A673 (cell line): ENCODE measurements around the gene MGLL. TPM values are rescaled to one million over a fixed set of nuclear protein-coding genes. Genes with fewer than 3 reads are reported as not detected.

Experiments
- BruUV-seq: library from RNA; stranded (reverse); fragments of 400-500 nt; replicated peaks from 2 replicates; lab custom pipeline; 2021; lab: Mats Ljungman, UMichigan
- CTCF ChIA-PET: fragments of 300-600 bp; sonication (Branson Sonifier 250); formaldehyde crosslinking; loops from one replicate; lab custom pipeline; 2022; ENCODE audit warnings: antibody characterized with exemption; lab: Charles Lee
- POLR2A ChIA-PET: fragments of 300-600 bp; sonication (Branson Sonifier 250); formaldehyde crosslinking; loops from one replicate; lab custom pipeline; 2022; ENCODE audit warnings: antibody characterized with exemption; ENCODE audit not compliant: low non-redundant PET; lab: Charles Lee
- DNase-seq: peaks from one replicate; pipeline ENCODE4 v3.0.0-alpha.2; 2015; ENCODE audit warnings: low spot score
- H3K27ac ChIP-seq: fragments of 200-600 bp; sonication (generic); 2 replicates; pipeline ENCODE4 v1.5.1; 2016; ENCODE audit warnings: mixed run types, low read depth, mild to moderate bottlenecking, mixed read lengths, antibody characterized with exemption, low read length; ENCODE audit not compliant: poor library complexity, severe bottlenecking
- H3K27me3 ChIP-seq: fragments of 200-600 bp; sonication (generic); replicated peaks from 2 replicates; pipeline ENCODE4 v1.6.1; 2017; ENCODE audit warnings: mixed run types, low read depth, mild to moderate bottlenecking, mixed read lengths, antibody characterized with exemption, low read length; ENCODE audit not compliant: insufficient read depth, poor library complexity
- H3K36me3 ChIP-seq: fragments of 200-600 bp; sonication (generic); 2 replicates; pipeline ENCODE4 v1.6.1; 2016; ENCODE audit warnings: mixed run types, mild to moderate bottlenecking, mixed read lengths, antibody characterized with exemption, low read length; ENCODE audit not compliant: insufficient read depth, poor library complexity, severe bottlenecking
- H3K4me1 ChIP-seq: fragments of 200-600 bp; sonication (generic); 2 replicates; pipeline ENCODE4 v1.6.1; 2017; ENCODE audit warnings: mixed run types, mild to moderate bottlenecking, mixed read lengths, antibody characterized with exemption, low read length; ENCODE audit not compliant: insufficient read depth, poor library complexity, severe bottlenecking
- H3K4me3 ChIP-seq: fragments of 200-600 bp; sonication (generic); 2 replicates; pipeline ENCODE4 v1.5.1; 2016; ENCODE audit warnings: low read depth, mixed run types, mild to moderate bottlenecking, mixed read lengths, low read length; ENCODE audit not compliant: poor library complexity, severe bottlenecking
- H3K9me3 ChIP-seq: fragments of 200-600 bp; sonication (generic); 2 replicates; pipeline ENCODE4 v1.6.1; 2016; ENCODE audit warnings: mixed run types, low read depth, mild to moderate bottlenecking, mixed read lengths, antibody characterized with exemption, low read length; ENCODE audit not compliant: poor library complexity, severe bottlenecking
- CTCF ChIP-seq: fragments of 300-800, 200-600 bp; sonication (generic); conservative IDR thresholded peaks from 2 replicates; pipeline ENCODE4 v1.5.1; 2017; ENCODE audit warnings: low read depth, mild to moderate bottlenecking, antibody characterized with exemption, low read length, moderate library complexity, mixed read lengths
- EZH2 ChIP-seq: fragments of 200-600 bp; sonication (generic); IDR thresholded peaks from 2 replicates; pipeline ENCODE4 v1.6.1; 2017; ENCODE audit warnings: borderline replicate concordance, low read depth, mild to moderate bottlenecking, mixed read lengths, antibody characterized with exemption, low read length; ENCODE audit not compliant: poor library complexity, severe bottlenecking
- intact Hi-C: fragments of 100-400 bp; cut with micrococcal nuclease; formaldehyde crosslinking; loops from one replicate; pipeline ENCODE4 v1.10.0; 2022; ENCODE audit not compliant: unreplicated experiment
- total RNA-seq: library from RNA; stranded (reverse); gene quantifications from 2 replicates; pipeline ENCODE4 v1.2.3, GENCODE V29; 2021

The MGLL gene
- total RNA-seq, 1 experiment from 2014 or later, result 0.39 TPM

DNA sequence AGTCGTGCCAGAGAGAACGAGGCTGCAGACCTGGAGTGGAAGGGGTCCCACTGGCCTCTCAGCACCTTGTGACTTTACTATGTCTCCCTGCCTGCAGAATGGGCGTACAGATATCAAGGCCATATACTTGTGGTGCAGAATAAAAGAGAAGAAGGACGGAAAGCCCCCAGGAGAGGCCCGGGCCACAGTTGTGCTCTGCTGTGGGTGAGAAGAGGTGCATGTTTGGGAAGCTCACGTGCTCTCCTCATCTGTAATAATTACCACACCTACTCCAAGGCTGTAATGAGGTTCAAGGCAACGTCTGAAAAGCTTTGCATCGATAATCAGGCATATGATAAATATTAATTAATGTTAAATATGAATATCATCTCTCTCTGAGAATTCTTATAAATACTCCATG, 58.0 kb downstream of the MGLL start:
- CTCF ChIA-PET, result no interaction called here
- DNase-seq, result no peak
- peaks cover 9% of the 10 kb centered on the region for H3K4me1 ChIP-seq
- no peaks in the 10 kb centered on the region for H3K36me3 ChIP-seq
- no peak for TF ChIP-seq EZH2
- no peak for TF ChIP-seq CTCF
- H3K27ac ChIP-seq, result no peak overlapping the region
- H3K4me3 ChIP-seq, result no peak overlapping the region
- no TSS peak for BruUV-seq
- intact Hi-C loops, result no loop called here
- peaks cover 3% of the 10 kb centered on the region for H3K9me3 ChIP-seq
- no peaks in the 10 kb centered on the region for H3K27me3 ChIP-seq
- POLR2A ChIA-PET, result no interaction called here

GRCh38 chr3:127763816-127764215, 58.5 kb downstream of the MGLL start:
- ChIA-PET CTCF (no interaction called here), POLR2A (no interaction called here)
- no peak for DNase-seq
- H3K9me3 ChIP-seq, result peaks cover 3% of the 10 kb centered on the region
- H3K27ac ChIP-seq, result no peak overlapping the region
- no peaks in the 10 kb centered on the region for H3K27me3 ChIP-seq
- no TSS peak for BruUV-seq
- no peak for TF ChIP-seq CTCF
- TF ChIP-seq EZH2, result no peak
- H3K4me3 ChIP-seq, result no peak overlapping the region
- H3K36me3 ChIP-seq, result no peaks in the 10 kb centered on the region
- intact Hi-C loops, result no loop called here
- H3K4me1 ChIP-seq, result peaks cover 9% of the 10 kb centered on the region

DNA sequence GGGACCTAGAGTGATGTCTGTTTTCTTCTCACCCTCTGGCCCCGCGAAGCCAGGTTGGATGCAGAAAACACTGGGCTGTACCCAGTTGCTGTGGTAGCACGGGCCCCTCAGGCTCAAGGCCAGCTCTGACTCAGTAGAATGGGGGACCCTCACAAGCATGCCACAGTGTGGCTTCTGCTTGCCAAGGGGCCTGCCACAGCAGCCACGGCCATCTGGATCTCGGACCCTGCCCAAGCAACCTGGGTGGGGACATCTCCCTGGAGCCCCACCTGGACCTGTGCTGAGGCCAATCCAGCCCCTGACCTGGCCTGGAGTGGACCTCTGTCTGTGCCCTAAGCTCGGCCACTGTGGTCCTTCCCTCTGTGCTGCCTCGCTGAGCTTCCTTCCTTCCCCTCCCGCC, 59.0 kb downstream of the MGLL start:
- Histone ChIP-seq H3K36me3 (no peaks in the 10 kb centered on the region), H3K4me3 (no peak overlapping the region), H3K27me3 (no peaks in the 10 kb centered on the region), H3K27ac (no peak overlapping the region), H3K9me3 (peaks cover 3% of the 10 kb centered on the region), H3K4me1 (peaks cover 9% of the 10 kb centered on the region)
- no peak for DNase-seq
- intact Hi-C loops, result no loop called here
- TF ChIP-seq CTCF (no peak), EZH2 (no peak)
- ChIA-PET POLR2A (no interaction called here), CTCF (no interaction called here)
- BruUV-seq, result no TSS peak
